ENCODE measurements around the gene RCAN2. TPM values are rescaled to one million over a fixed set of nuclear protein-coding genes. Genes with fewer than 3 reads are reported as not detected.

The RCAN2 gene
- total and polyA plus RNA-seq, 9 of the 15 experiments (the other 6 are each of a cell fraction or from before 2014, with no cell fraction given), result 0.04 TPM; not detected in 8

GRCh38 chr6:46254946-46255345 is 236.3 kb downstream of the RCAN2 start (continued):
- TF ChIP-seq ZNF589 (CRISPR knock-in tag; IDR thresholded peaks at IDR 0.05; ENCODE audit: low read depth) (no peak), MAFF (IDR thresholded peaks at IDR 0.05; ENCODE audit: low read length) (no peak), KAT7 (CRISPR knock-in tag; IDR thresholded peaks at IDR 0.05; ENCODE audit: borderline replicate concordance) (no peak), MIER1 (IDR thresholded peaks at IDR 0.05; ENCODE audit: low read depth) (no peak)

GRCh38 chr6:46254331-46254730 is 236.9 kb downstream of the RCAN2 start:
- H3K9ac ChIP-seq (ENCODE audit: insufficient read depth in 1 of 2, low read depth in 2 of 2, low read length in 2 of 2), result no peak overlapping the region
- H3K79me2 ChIP-seq (ENCODE audit: control insufficient read depth, insufficient read depth, low read length), result no peaks in the 10 kb centered on the region
- H3K9me3 ChIP-seq (replicated peaks; ENCODE audit: control insufficient read depth, insufficient read depth, low read depth, low read length), result no peaks in the 10 kb centered on the region
- BruUV-seq (replicated peaks), result no TSS peak
- H4K20me1 ChIP-seq (replicated peaks; ENCODE audit: control insufficient read depth, insufficient read depth, low read length), result no peaks in the 10 kb centered on the region
- ATAC-seq, result no peak
- TF ChIP-seq ZNF274 (IDR thresholded peaks at IDR 0.05; ENCODE audit: borderline replicate concordance, low read depth, low read length), result no peak
- TF ChIP-seq PRMT5 (CRISPR knock-in tag; IDR thresholded peaks at IDR 0.05), result no peak
- TF ChIP-seq ZBTB2 (IDR thresholded peaks at IDR 0.05), result no peak
- no peak for TF ChIP-seq MAFF (IDR thresholded peaks at IDR 0.05; ENCODE audit: low read length)
- TF ChIP-seq THRAP3 (IDR thresholded peaks at IDR 0.05; ENCODE audit: borderline replicate concordance), result no peak
- no peak for TF ChIP-seq RBM17 (IDR thresholded peaks at IDR 0.05; ENCODE audit: borderline replicate concordance, low read depth, low read length)
- TF ChIP-seq ZNF124 (CRISPR knock-in tag; IDR thresholded peaks at IDR 0.05), result no peak
- TF ChIP-seq NBN (IDR thresholded peaks at IDR 0.05; ENCODE audit: low read depth), result no peak
- TF ChIP-seq EHMT2 (IDR thresholded peaks at IDR 0.05), result no peak
- no peaks in the 10 kb centered on the region for H3K9me1 ChIP-seq (ENCODE audit: control insufficient read depth, insufficient read depth, low read length)
- no peak overlapping the region for H2AFZ ChIP-seq (ENCODE audit: low read depth, low read length)
- intact Hi-C loops (cut with micrococcal nuclease) (no loop called here), in situ Hi-C loops (cut with MboI) (no loop called here)
- no peak overlapping the region for H3K27ac ChIP-seq (ENCODE audit: extremely low read depth, low read depth, low read length)
- ChIA-PET POLR2A (no interaction called here), CTCF (ENCODE audit: low intra/inter-chr PET ratio) (no interaction called here)
- H3K4me2 ChIP-seq (ENCODE audit: insufficient read depth, low read length), result no peak overlapping the region
- no peaks in the 10 kb centered on the region for H3K36me3 ChIP-seq (ENCODE audit: control insufficient read depth, insufficient read depth, low read length)
- no peak overlapping the region for H3K4me3 ChIP-seq
- no peaks in the 10 kb centered on the region for H3K4me1 ChIP-seq (replicated peaks in 1 of 2; ENCODE audit: control insufficient read depth in 2 of 2, insufficient read depth in 2 of 2, low read length in 2 of 2)
- 0% methylated on average over 1 of the region's 1 CpG for WGBS (ENCODE audit: insufficient coverage, low coverage, missing lambda C conversion rate)
- H3K27me3 ChIP-seq (ENCODE audit: control insufficient read depth in 2 of 2, insufficient read depth in 2 of 2, low read length in 2 of 2), result no peaks in the 10 kb centered on the region
- FAIRE-seq, result no peak
- DNase-seq (ENCODE audit: extremely low read depth in 1 of 4, low spot score in 3 of 4), result no peak

Measured in K562 (cell line).